Keratinocyte (primary cell): ENCODE measurements around the gene MAP6D1. TPM values are rescaled to one million over a fixed set of nuclear protein-coding genes. Genes with fewer than 3 reads are reported as not detected.

Source experiments
- DNase-seq: peaks from one replicate; pipeline ENCODE4 v3.0.0-alpha.2; 2011; ENCODE audit warnings: low read depth, missing footprints, low spot score
- FAIRE-seq: peaks from 2 replicates; lab custom pipeline; 2011; peaks lifted over from hg19 to GRCh38; lab: Jason Lieb, UNC
- H2AFZ ChIP-seq: 2 replicates; pipeline ENCODE4 v1.6.0; 2012; ENCODE audit warnings: low read length, control low read depth, inconsistent platforms; ENCODE audit not compliant: control insufficient read depth
- H3K27ac ChIP-seq: 2 replicates; pipeline ENCODE4 v1.5.1; 2011; ENCODE audit warnings: low read length; ENCODE audit not compliant: control insufficient read depth, insufficient read depth
- H3K27me3 ChIP-seq: 3 replicates; pipeline ENCODE4 v1.6.0; 2011; ENCODE audit warnings: low read length; ENCODE audit not compliant: control insufficient read depth, insufficient read depth; ENCODE audit errors: extremely low read depth
- H3K36me3 ChIP-seq, 2 experiments: 2 replicates in 1 of 2; 3 replicates in 1 of 2; pipeline ENCODE4 v1.5.1; 2011; ENCODE audit warnings: low read length in 2 of 2, mild to moderate bottlenecking in 1 of 2; ENCODE audit not compliant: control insufficient read depth in 2 of 2, insufficient read depth in 2 of 2; ENCODE audit errors: extremely low read depth in 1 of 2
- H3K4me1 ChIP-seq: 3 replicates; pipeline ENCODE4 v1.5.1; 2011; ENCODE audit warnings: low read length; ENCODE audit not compliant: control insufficient read depth, insufficient read depth; ENCODE audit errors: extremely low read depth
- H3K4me2 ChIP-seq: 3 replicates; pipeline ENCODE4 v1.6.0; 2011; ENCODE audit warnings: low read depth, low read length; ENCODE audit not compliant: control insufficient read depth, insufficient read depth; ENCODE audit errors: extremely low read depth
- H3K4me3 ChIP-seq, 3 experiments: fragments of 200-600 bp in 1 of 3; sonication (generic) in 1 of 3; 2 replicates in 2 of 3; 3 replicates in 1 of 3; pipeline ENCODE4 v1.5.1; 2011 to 2016; ENCODE audit warnings: low read length in 3 of 3, mild to moderate bottlenecking in 3 of 3, control low read depth in 2 of 3, inconsistent platforms in 1 of 3, low read depth in 1 of 3, mixed read lengths in 1 of 3, mixed run types in 1 of 3, moderate library complexity in 1 of 3; ENCODE audit not compliant: control insufficient read depth in 2 of 3, insufficient read depth in 2 of 3; ENCODE audit errors: extremely low read depth in 1 of 3
- H3K79me2 ChIP-seq: 2 replicates; pipeline ENCODE4 v1.6.0; 2012; ENCODE audit warnings: low read length; ENCODE audit not compliant: control insufficient read depth, insufficient read depth
- H3K9ac ChIP-seq: 3 replicates; pipeline ENCODE4 v1.6.0; 2011; ENCODE audit warnings: low read length; ENCODE audit not compliant: control insufficient read depth, insufficient read depth; ENCODE audit errors: extremely low read depth
- H3K9me1 ChIP-seq: 3 replicates; pipeline ENCODE4 v1.6.0; 2011; ENCODE audit warnings: low read length; ENCODE audit not compliant: control insufficient read depth, insufficient read depth; ENCODE audit errors: extremely low read depth
- H3K9me3 ChIP-seq: 2 replicates; pipeline ENCODE4 v1.5.1; 2012; ENCODE audit warnings: low read depth, low read length; ENCODE audit not compliant: control insufficient read depth
- H4K20me1 ChIP-seq: 3 replicates; pipeline ENCODE4 v1.6.0; 2011; ENCODE audit warnings: low read length; ENCODE audit not compliant: control insufficient read depth, insufficient read depth; ENCODE audit errors: extremely low read depth
- CTCF ChIP-seq, 3 experiments: IDR thresholded peaks in 1 of 3; conservative IDR thresholded peaks in 1 of 3; optimal IDR thresholded peaks in 1 of 3; 2 replicates in 2 of 3; 3 replicates in 1 of 3; pipeline versions ENCODE3 to v1.5.1; 2011; ENCODE audit warnings: low read length in 3 of 3, mild to moderate bottlenecking in 3 of 3, moderate library complexity in 2 of 3, control low read depth in 1 of 3, inconsistent platforms in 1 of 3; ENCODE audit not compliant: insufficient read depth in 2 of 3; ENCODE audit errors: extremely low read depth in 1 of 3
- EZH2 ChIP-seq: IDR thresholded peaks from one replicate; pipeline ENCODE4 v1.6.1; 2012; ENCODE audit warnings: inconsistent platforms, mild to moderate bottlenecking, low read length, moderate library complexity
- dilution Hi-C: fragments of 300-500 bp; cut with MboI; formaldehyde crosslinking; loops from one replicate; pipeline ENCODE4 v1.7.0; 2020; ENCODE audit warnings: low sequenced_read_pairs; ENCODE audit not compliant: extremely low pct_ligation_motif_present
- polyA minus RNA-seq, 3 experiments: library from RNA; depleted of rRNA, polyadenylated mRNA; stranded (reverse); fragments of >200 nt; gene quantifications; 1 replicate in 1 of 3; 2 replicates in 1 of 3; 3 replicates in 1 of 3; pipeline ENCODE4 v1.2.3, GENCODE V29; 2011
- polyA plus RNA-seq, 5 experiments: library from polyadenylated mRNA; depleted of rRNA in 3 of 5; stranded (reverse) in 3 of 5; stranded (forward) in 1 of 5; unstranded in 1 of 5; fragments of >200 nt; gene quantifications; 1 replicate in 1 of 5; 2 replicates in 3 of 5; 3 replicates in 1 of 5; pipeline versions ENCODE4 v1.2.1 to v1.2.3, GENCODE V29; 2011 to 2012; ENCODE audit warnings: missing spikeins in 2 of 5, low read depth in 1 of 5, low replicate concordance in 1 of 5

Gene MAP6D1
- polyA plus RNA-seq (1.2 to 1.4 TPM (median 1.4 TPM) in 3 replicates), polyA minus RNA-seq (not detected in 3 replicates)
- not detected for polyA plus RNA-seq (2011; ENCODE audit: low read depth)
- polyA plus RNA-seq (2011; cell fraction: cytosol; rRNA removed) = 1.0 and 2.4 TPM in 2 replicates
- 1.7 and 1.9 TPM in 2 replicates for polyA plus RNA-seq (2011; cell fraction: nucleus; rRNA removed)
- 1.1 and 2.0 TPM in 2 replicates for polyA plus RNA-seq (2012; ENCODE audit: low replicate concordance)
- not detected for polyA minus RNA-seq (2011; cell fraction: cytosol; rRNA and poly(A)+ RNA removed)
- polyA minus RNA-seq (2011; cell fraction: nucleus; rRNA and poly(A)+ RNA removed) = not detected in 2 replicates

GRCh38 chr3:183825456-183826161, at the start of gene MAP6D1:
MAP6D1 (minus strand) TSS chr3:183825577; CDS start chr3:183825547, 30 bp downstream.
- no peaks in the 10 kb centered on the region for H3K9me1 ChIP-seq
- no peak for TF ChIP-seq EZH2
- peak in 2 of 3 experiments; percentile 13 to 49 for TF ChIP-seq CTCF (optimal IDR thresholded peaks at IDR 0.05 in 1 of 3, IDR thresholded peaks at IDR 0.05 in 1 of 3, conservative IDR thresholded peaks at IDR 0.05 in 1 of 3; ENCODE audit: extremely low read depth in 1 of 3, insufficient read depth in 2 of 3, low read length in 3 of 3)
- H3K27me3 ChIP-seq = no peaks in the 10 kb centered on the region
- no peak within 1 kb of the TSS for H3K27ac ChIP-seq
- H3K9me3 ChIP-seq = no peaks in the 10 kb centered on the region
- FAIRE-seq (no peak), DNase-seq (no peak)
- dilution Hi-C loops = no loop called here
- H3K4me3 ChIP-seq = peak within 1 kb of the TSS; percentile 48 to 64 (median 57)
- H4K20me1 ChIP-seq = no peaks in the 10 kb centered on the region
- H3K4me2 ChIP-seq = peak within 1 kb of the TSS; percentile 81
- H3K79me2 ChIP-seq = no peaks in the 10 kb centered on the region
- H3K9ac ChIP-seq = peak within 1 kb of the TSS; percentile 44
- peak within 1 kb of the TSS; percentile 71 for H2AFZ ChIP-seq
- peaks cover 17% of the 10 kb centered on the region for H3K4me1 ChIP-seq
- peaks cover 2 to 12% of the 10 kb centered on the region in 2 experiments for H3K36me3 ChIP-seq

- H3K9ac ChIP-seq = no peak overlapping the region
- H3K9me3 ChIP-seq = no peaks in the 10 kb centered on the region
- FAIRE-seq (no peak), DNase-seq (no peak)
- no peak overlapping the region for H3K4me3 ChIP-seq
- H3K79me2 ChIP-seq = peaks cover 69% of the 10 kb centered on the region
- TF ChIP-seq EZH2 = no peak
- no peak for TF ChIP-seq CTCF (optimal IDR thresholded peaks at IDR 0.05 in 1 of 3, IDR thresholded peaks at IDR 0.05 in 1 of 3, conservative IDR thresholded peaks at IDR 0.05 in 1 of 3; ENCODE audit: extremely low read depth in 1 of 3, insufficient read depth in 2 of 3, low read length in 3 of 3)
- no peaks in the 10 kb centered on the region for H3K9me1 ChIP-seq
- no peaks in the 10 kb centered on the region for H3K27me3 ChIP-seq
- no peak overlapping the region for H2AFZ ChIP-seq
- no peak overlapping the region for H3K4me2 ChIP-seq
- H4K20me1 ChIP-seq = no peaks in the 10 kb centered on the region
- H3K4me1 ChIP-seq = peaks cover 10% of the 10 kb centered on the region
- dilution Hi-C loops = no loop called here
- no peak overlapping the region for H3K27ac ChIP-seq
- H3K36me3 ChIP-seq = no peaks in the 10 kb centered on the region
Observed at GRCh38 chr3:183873914-183874313, 48.5 kb upstream of the MAP6D1 start.
